ENCODE data around the gene FAM135A. TPM values are rescaled to one million over a fixed set of nuclear protein-coding genes. Genes with fewer than 3 reads are reported as not detected.

FAM135A gene
- total RNA-seq, 1 donor from 2014 or later, result 61.6 TPM

DNA sequence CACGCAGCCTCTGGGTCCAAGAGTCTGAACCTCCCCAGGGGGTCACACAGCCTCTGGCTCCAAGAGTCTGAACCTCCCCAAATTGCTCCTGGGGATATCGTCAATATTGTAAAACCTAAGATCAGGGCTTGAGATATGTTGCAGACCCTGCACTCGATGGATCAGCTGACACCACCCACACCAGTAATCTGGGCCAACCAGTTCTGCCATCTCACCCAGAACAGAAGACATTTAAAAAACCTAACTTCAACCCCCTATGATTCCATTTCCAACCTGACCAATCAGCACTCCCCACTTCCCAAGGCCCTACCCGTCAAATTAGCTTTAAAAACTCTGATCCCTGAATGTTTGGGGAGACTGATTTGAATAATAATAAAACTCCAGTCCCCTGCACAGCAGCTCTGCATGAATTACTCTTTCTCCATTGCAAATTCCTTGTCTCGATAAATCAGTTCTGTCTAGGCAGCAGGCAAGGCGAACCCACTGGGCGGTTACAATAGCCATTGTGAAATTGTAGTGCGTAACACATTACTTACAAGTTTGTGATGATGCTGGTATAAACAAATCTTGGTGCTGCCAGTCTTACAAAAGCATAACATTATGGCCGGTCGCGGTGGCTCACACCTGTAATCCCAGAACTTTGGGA lies 32.4 kb upstream of the FAM135A start:
- TF ChIP-seq, protein P1, sequence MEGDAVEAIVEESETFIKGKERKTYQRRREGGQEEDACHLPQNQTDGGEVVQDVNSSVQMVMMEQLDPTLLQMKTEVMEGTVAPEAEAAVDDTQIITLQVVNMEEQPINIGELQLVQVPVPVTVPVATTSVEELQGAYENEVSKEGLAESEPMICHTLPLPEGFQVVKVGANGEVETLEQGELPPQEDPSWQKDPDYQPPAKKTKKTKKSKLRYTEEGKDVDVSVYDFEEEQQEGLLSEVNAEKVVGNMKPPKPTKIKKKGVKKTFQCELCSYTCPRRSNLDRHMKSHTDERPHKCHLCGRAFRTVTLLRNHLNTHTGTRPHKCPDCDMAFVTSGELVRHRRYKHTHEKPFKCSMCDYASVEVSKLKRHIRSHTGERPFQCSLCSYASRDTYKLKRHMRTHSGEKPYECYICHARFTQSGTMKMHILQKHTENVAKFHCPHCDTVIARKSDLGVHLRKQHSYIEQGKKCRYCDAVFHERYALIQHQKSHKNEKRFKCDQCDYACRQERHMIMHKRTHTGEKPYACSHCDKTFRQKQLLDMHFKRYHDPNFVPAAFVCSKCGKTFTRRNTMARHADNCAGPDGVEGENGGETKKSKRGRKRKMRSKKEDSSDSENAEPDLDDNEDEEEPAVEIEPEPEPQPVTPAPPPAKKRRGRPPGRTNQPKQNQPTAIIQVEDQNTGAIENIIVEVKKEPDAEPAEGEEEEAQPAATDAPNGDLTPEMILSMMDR (IDR thresholded peaks at IDR 0.05; ENCODE audit: insufficient read depth, low read length, severe bottlenecking), result no peak
- Histone ChIP-seq H3K36me3 (ENCODE audit: control insufficient read depth, insufficient read depth, low read length) (no peaks in the 10 kb centered on the region), H3K4me3 (ENCODE audit: low read depth, low read length) (no peak overlapping the region), H3K27me3 (ENCODE audit: control insufficient read depth, insufficient read depth, low read length) (no peaks in the 10 kb centered on the region)
- DNase-seq (ENCODE audit: low read depth) (no peak), FAIRE-seq (no peak)

DNA sequence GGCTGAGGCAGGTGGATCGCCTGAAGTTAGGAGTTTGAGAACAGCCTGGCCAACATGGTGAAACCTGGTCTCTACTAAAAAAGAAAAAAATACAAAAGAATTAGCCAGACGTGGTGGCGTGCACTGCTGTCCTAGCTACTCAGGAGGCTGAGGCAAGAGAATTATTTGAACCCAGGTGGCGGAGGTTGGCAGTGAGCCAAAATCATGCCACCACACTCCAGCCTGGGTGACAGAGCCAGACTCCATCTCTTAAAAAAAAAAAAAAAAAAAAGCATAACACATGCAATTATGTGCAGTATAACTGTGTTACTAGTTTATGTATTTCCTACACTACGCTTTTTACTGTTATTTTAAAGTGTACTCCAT lies 31.9 kb upstream of the FAM135A start:
- no peak overlapping the region for H3K4me3 ChIP-seq (ENCODE audit: low read depth, low read length)
- DNase-seq (ENCODE audit: low read depth) (no peak), FAIRE-seq (no peak)
- H3K27me3 ChIP-seq (ENCODE audit: control insufficient read depth, insufficient read depth, low read length), result no peaks in the 10 kb centered on the region
- TF ChIP-seq, protein P1 (IDR thresholded peaks at IDR 0.05; ENCODE audit: insufficient read depth, low read length, severe bottlenecking), result no peak
- H3K36me3 ChIP-seq (ENCODE audit: control insufficient read depth, insufficient read depth, low read length), result no peaks in the 10 kb centered on the region

DNA sequence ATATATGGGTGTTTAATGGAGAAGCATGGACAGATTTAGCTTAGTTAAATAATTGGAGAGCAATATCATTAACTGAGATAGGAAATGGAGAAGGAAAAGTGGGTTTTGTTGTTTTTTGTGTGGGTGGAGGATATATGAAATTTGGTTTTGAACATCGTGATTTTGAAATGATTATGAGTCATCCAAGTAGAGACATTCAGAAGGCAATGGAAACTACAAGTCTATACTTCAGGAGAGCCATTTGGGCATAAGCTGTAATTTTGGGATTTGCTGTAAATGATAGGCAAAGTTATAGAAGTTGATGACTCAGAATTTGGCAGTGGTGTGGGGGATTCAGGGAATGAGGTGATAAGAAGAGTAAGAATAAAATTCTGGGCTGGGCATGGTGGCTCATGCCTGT lies 27.4 kb upstream of the FAM135A start:
- FAIRE-seq (no peak), DNase-seq (ENCODE audit: low read depth) (peak; percentile 15)
- Histone ChIP-seq H3K4me3 (ENCODE audit: low read depth, low read length) (no peak overlapping the region), H3K36me3 (ENCODE audit: control insufficient read depth, insufficient read depth, low read length) (no peaks in the 10 kb centered on the region), H3K27me3 (ENCODE audit: control insufficient read depth, insufficient read depth, low read length) (no peaks in the 10 kb centered on the region)
- TF ChIP-seq, protein P1 (IDR thresholded peaks at IDR 0.05; ENCODE audit: insufficient read depth, low read length, severe bottlenecking), result no peak

DNA sequence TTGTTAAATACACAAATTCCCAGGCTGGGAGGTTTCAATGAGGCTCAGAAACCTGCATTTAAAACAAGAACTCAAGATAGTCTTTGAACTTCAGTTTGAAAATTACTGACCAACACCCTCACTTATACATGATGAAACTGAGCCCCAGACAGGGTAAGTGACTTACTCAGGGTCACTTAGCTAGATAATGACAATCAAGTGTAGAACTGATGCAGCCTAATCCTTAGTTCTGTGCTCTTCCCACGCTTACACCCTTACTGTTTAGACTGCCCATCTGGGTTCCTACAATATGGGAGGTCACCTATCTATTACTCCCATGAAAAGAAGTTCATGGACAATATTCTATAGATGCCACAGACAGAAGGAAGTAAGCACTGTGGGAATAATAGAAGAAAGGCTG lies 24.5 kb upstream of the FAM135A start:
- Histone ChIP-seq H3K27me3 (ENCODE audit: control insufficient read depth, insufficient read depth, low read length) (no peaks in the 10 kb centered on the region), H3K36me3 (ENCODE audit: control insufficient read depth, insufficient read depth, low read length) (no peaks in the 10 kb centered on the region), H3K4me3 (ENCODE audit: low read depth, low read length) (no peak overlapping the region)
- TF ChIP-seq, protein P1 (IDR thresholded peaks at IDR 0.05; ENCODE audit: insufficient read depth, low read length, severe bottlenecking), result no peak
- FAIRE-seq (no peak), DNase-seq (ENCODE audit: low read depth) (no peak)

DNA sequence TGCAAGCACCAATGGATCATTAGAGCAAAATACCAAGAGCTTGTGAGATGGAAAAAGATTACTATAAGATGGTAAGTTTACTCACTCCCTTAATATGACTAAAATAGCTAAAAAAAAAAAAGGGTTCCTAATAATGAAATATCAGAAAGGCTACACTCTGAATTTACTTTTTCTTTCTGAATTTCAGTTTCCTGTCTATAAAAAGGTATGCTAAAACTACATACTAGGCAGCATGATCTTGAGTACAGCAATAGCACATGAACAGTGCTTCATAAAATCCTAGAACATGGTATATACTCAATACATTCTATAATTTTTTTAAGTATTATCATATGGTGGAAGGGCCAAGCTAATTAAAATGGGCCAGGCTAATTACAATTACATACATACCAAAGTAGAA lies 24.0 kb upstream of the FAM135A start:
- TF ChIP-seq, protein P1 (IDR thresholded peaks at IDR 0.05; ENCODE audit: insufficient read depth, low read length, severe bottlenecking), result no peak
- no peaks in the 10 kb centered on the region for H3K27me3 ChIP-seq (ENCODE audit: control insufficient read depth, insufficient read depth, low read length)
- no peak overlapping the region for H3K4me3 ChIP-seq (ENCODE audit: low read depth, low read length)
- no peak for DNase-seq (ENCODE audit: low read depth)
- H3K36me3 ChIP-seq (ENCODE audit: control insufficient read depth, insufficient read depth, low read length), result no peaks in the 10 kb centered on the region
- FAIRE-seq, result no peak

DNA sequence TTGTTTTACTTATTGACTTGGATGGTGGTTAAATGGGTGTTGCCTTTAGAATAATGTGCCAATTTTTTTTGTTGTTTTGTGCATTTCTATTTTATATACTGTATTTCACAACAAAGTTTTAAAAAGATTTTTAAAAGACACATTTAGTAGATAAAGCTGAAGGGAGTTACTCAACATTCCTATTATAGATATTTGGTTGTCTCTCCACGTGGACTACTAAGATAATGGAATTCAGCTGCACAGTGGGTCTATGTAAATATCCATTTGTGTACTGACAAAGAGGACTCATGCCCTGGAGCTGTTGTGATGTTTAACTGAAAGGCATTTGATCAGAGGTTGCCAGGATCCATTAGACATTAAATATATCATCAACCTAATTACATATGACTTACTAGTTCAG lies 23.2 kb upstream of the FAM135A start:
- Histone ChIP-seq H3K27me3 (ENCODE audit: control insufficient read depth, insufficient read depth, low read length) (no peaks in the 10 kb centered on the region), H3K36me3 (ENCODE audit: control insufficient read depth, insufficient read depth, low read length) (no peaks in the 10 kb centered on the region), H3K4me3 (ENCODE audit: low read depth, low read length) (no peak overlapping the region)
- no peak for DNase-seq (ENCODE audit: low read depth)
- TF ChIP-seq, protein P1 (IDR thresholded peaks at IDR 0.05; ENCODE audit: insufficient read depth, low read length, severe bottlenecking), result no peak
- no peak for FAIRE-seq

All from bronchial epithelial cell (primary cell).